GM13977 (cell line): ENCODE data around the gene KRT79.

Source experiments
- DNase-seq: peaks from one replicate; pipeline ENCODE4 v3.0.0; 2012; ENCODE audit warnings: low spot score
- CTCF ChIP-seq: IDR thresholded peaks from 2 replicates; pipeline ENCODE4 v1.5.1; 2012; ENCODE audit warnings: mild to moderate bottlenecking, control low read depth; ENCODE audit not compliant: insufficient read depth; ENCODE audit errors: extremely low read depth, missing control alignments
- in situ Hi-C: fragments of 300-500 bp; cut with MboI; formaldehyde crosslinking; loops from one replicate; pipeline ENCODE4 v1.12.0; 2022; ENCODE audit warnings: low sequenced_read_pairs, low pct_unique_long_range_greater_than_20kb, mixed read lengths, inconsistent platforms; ENCODE audit not compliant: unreplicated experiment

Gene KRT79

GRCh38 chr12:52823761-52824450 lies 10.2 kb downstream of the KRT79 start:
- DNase-seq, result no peak
- no peak for TF ChIP-seq CTCF
- in situ Hi-C loops, result no loop called here

GRCh38 chr12:52822771-52823510 lies 11.2 kb downstream of the KRT79 start:
- no peak for DNase-seq
- in situ Hi-C loops, result no loop called here
- TF ChIP-seq CTCF, result no peak

GRCh38 chr12:52821826-52822660 lies 12.1 kb downstream of the KRT79 start:
- TF ChIP-seq CTCF, result no peak
- DNase-seq, result no peak
- in situ Hi-C loops, result no loop called here

- no peak for TF ChIP-seq CTCF
- in situ Hi-C loops, result no loop called here
- no peak for DNase-seq
These were observed 12.9 kb downstream of the KRT79 start for GRCh38 chr12:52821071-52821730.

- no peak for DNase-seq
- TF ChIP-seq CTCF, result no peak
- in situ Hi-C loops, result no loop called here
These were observed 13.6 kb downstream of the KRT79 start for GRCh38 chr12:52820521-52820920.
